Neuronal stem cell (in vitro differentiated cells): Measurements from ENCODE around the gene ZNF284.

Source experiments
- DNase-seq: peaks from one replicate; pipeline ENCODE4 v3.0.0-alpha.2; 2013; ENCODE audit warnings: low spot score
- H2AFZ ChIP-seq: one replicate; pipeline ENCODE4 v1.6.1; 2013; ENCODE audit warnings: mild to moderate bottlenecking, low read length, inconsistent platforms
- H2AK5ac ChIP-seq: 2 replicates; pipeline ENCODE4 v1.6.1; 2013; ENCODE audit warnings: low read depth, mild to moderate bottlenecking, inconsistent platforms, low read length, moderate library complexity, mixed read lengths
- H2BK120ac ChIP-seq: 2 replicates; pipeline ENCODE4 v1.6.1; 2013; ENCODE audit warnings: low read depth, mild to moderate bottlenecking, inconsistent platforms, low read length, moderate library complexity, mixed read lengths
- H2BK12ac ChIP-seq: one replicate; pipeline ENCODE4 v1.6.1; 2013; ENCODE audit warnings: low read length, inconsistent platforms
- H2BK15ac ChIP-seq: 2 replicates; pipeline ENCODE4 v1.6.1; 2013; ENCODE audit warnings: mild to moderate bottlenecking, low read length, inconsistent platforms, mixed read lengths
- H2BK5ac ChIP-seq: one replicate; pipeline ENCODE4 v1.6.1; 2013; ENCODE audit warnings: inconsistent platforms, mild to moderate bottlenecking, low read length, moderate library complexity
- H3K14ac ChIP-seq: one replicate; pipeline ENCODE4 v1.6.1; 2013; ENCODE audit warnings: low read length, inconsistent platforms
- H3K18ac ChIP-seq: 2 replicates; pipeline ENCODE4 v1.6.1; 2013; ENCODE audit warnings: low read length, inconsistent platforms
- H3K23ac ChIP-seq: 2 replicates; pipeline ENCODE4 v1.6.1; 2013; ENCODE audit warnings: low read depth, mild to moderate bottlenecking, mixed read lengths, low read length, inconsistent platforms; ENCODE audit not compliant: poor library complexity
- H3K27ac ChIP-seq: replicated peaks from 3 replicates; pipeline ENCODE4 v1.5.1; 2013; ENCODE audit warnings: low read length, inconsistent platforms
- H3K27me3 ChIP-seq, 3 experiments: 2 replicates each; pipeline ENCODE4 v1.6.1; 2013; ENCODE audit warnings: low read length in 3 of 3, mild to moderate bottlenecking in 2 of 3, inconsistent platforms in 1 of 3, low read depth in 1 of 3, mixed read lengths in 1 of 3, moderate library complexity in 1 of 3; ENCODE audit not compliant: control insufficient read depth in 3 of 3, insufficient read depth in 3 of 3
- H3K36me3 ChIP-seq, 2 donors: replicated peaks in 1 of 2; 2 replicates each; pipeline ENCODE4 v1.6.1; 2013; ENCODE audit warnings: low read length in 2 of 2; ENCODE audit not compliant: control insufficient read depth in 2 of 2, insufficient read depth in 2 of 2
- H3K4ac ChIP-seq: 2 replicates; pipeline ENCODE4 v1.6.1; 2013; ENCODE audit warnings: inconsistent platforms, mild to moderate bottlenecking, low read length, moderate library complexity
- H3K4me1 ChIP-seq, 2 donors: 1 replicate in 1 of 2; 2 replicates in 1 of 2; pipeline ENCODE4 v1.6.1; 2013; ENCODE audit warnings: low read length in 2 of 2, low read depth in 1 of 2; ENCODE audit not compliant: control insufficient read depth in 2 of 2, insufficient read depth in 1 of 2
- H3K4me2 ChIP-seq: one replicate; pipeline ENCODE4 v1.6.1; 2013; ENCODE audit warnings: mild to moderate bottlenecking, low read length, inconsistent platforms; ENCODE audit not compliant: insufficient read depth, poor library complexity, severe bottlenecking
- H3K4me3 ChIP-seq, 2 donors: 2 replicates each; pipeline ENCODE4 v1.5.1; 2013; ENCODE audit warnings: low read length in 2 of 2, mild to moderate bottlenecking in 2 of 2, inconsistent platforms in 1 of 2, moderate library complexity in 1 of 2
- H3K79me1 ChIP-seq: one replicate; pipeline ENCODE4 v1.6.1; 2013; ENCODE audit warnings: low read depth, mild to moderate bottlenecking, inconsistent platforms, low read length, moderate library complexity
- H3K9ac ChIP-seq: one replicate; pipeline ENCODE4 v1.6.1; 2013; ENCODE audit warnings: mild to moderate bottlenecking, low read depth, low read length, inconsistent platforms; ENCODE audit not compliant: poor library complexity
- H3K9me3 ChIP-seq, 2 donors: replicated peaks in 1 of 2; 2 replicates each; pipeline versions ENCODE3 to v1.6.1; 2013; ENCODE audit warnings: low read length in 2 of 2, mild to moderate bottlenecking in 2 of 2, inconsistent platforms in 1 of 2, low read depth in 1 of 2, mixed read lengths in 1 of 2, moderate library complexity in 1 of 2; ENCODE audit not compliant: control insufficient read depth in 2 of 2, insufficient read depth in 1 of 2
- H4K8ac ChIP-seq: one replicate; pipeline ENCODE4 v1.6.1; 2013; ENCODE audit warnings: low read depth, mild to moderate bottlenecking, inconsistent platforms, low read length, moderate library complexity
- H4K91ac ChIP-seq: one replicate; pipeline ENCODE4 v1.6.1; 2013; ENCODE audit warnings: low read length, low read depth, mild to moderate bottlenecking, inconsistent platforms; ENCODE audit not compliant: poor library complexity
- WGBS, 2 donors: extraction: QIAGEN DNeasy Blood & Tissue Kit; methylation state at CpG; one replicate each; pipeline ENCODE4 v1.1.7; 2013; ENCODE audit warnings: missing lambda C conversion rate in 2 of 2, mixed read lengths in 1 of 2; ENCODE audit not compliant: insufficient read length in 2 of 2, insufficient replicate concordance in 1 of 2; ENCODE audit errors: extremely low coverage in 2 of 2; 5-methylcytosine and 5-hydroxymethylcytosine counted together

The ZNF284 gene

DNA sequence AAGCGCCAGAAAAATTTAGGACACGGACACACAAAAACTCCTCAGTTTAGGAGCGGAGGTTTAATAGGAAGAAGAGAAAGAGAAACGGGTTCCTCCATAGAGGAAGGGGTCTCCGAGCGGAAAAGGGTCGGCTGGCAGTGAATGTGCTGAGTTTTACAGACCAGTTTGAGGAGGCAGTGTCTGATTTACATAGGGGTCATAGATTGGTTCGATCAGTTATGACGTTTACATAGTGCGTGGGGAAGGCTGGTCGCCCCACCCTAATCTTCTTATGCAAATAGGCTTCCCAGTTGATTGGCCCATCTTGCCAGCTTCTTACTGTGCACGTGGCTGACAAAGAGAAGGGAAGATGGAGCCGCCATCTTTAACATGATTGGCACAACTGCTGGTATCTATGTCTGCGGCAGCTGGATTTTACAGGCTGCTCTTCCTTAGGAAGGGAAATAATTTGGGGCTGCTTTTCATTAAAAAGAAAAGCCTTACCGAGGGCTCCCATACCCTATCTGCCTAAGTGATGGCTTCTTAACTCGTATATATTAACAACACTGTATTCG is 40.0 kb downstream of the ZNF284 start:
- H3K4ac ChIP-seq = no peak overlapping the region
- no peak overlapping the region for H3K9ac ChIP-seq
- no peak overlapping the region for H2AK5ac ChIP-seq
- no peak overlapping the region for H3K14ac ChIP-seq
- no peak overlapping the region for H3K23ac ChIP-seq
- H3K4me2 ChIP-seq = peak overlapping the region; percentile 50
- H3K9me3 ChIP-seq = peaks cover 22 to 38% of the 10 kb centered on the region in 2 donors
- H4K8ac ChIP-seq = no peak overlapping the region
- peak overlapping the region; percentile 68 for H2AFZ ChIP-seq
- peak overlapping the region; percentile 55 to 58 for H3K4me3 ChIP-seq
- no peak overlapping the region for H2BK120ac ChIP-seq
- H3K79me1 ChIP-seq = no peaks in the 10 kb centered on the region
- H2BK15ac ChIP-seq = no peak overlapping the region
- no peak overlapping the region for H2BK5ac ChIP-seq
- peaks cover 16 to 44% of the 10 kb centered on the region in 2 donors for H3K36me3 ChIP-seq
- DNase-seq = peak; percentile 57
- no CpG with 5 or more reads among the region's 17 CpGs for WGBS, 2 donors
- H2BK12ac ChIP-seq = no peak overlapping the region
- no peak overlapping the region for H3K18ac ChIP-seq
- H3K27ac ChIP-seq = peak overlapping the region; percentile 37
- H3K27me3 ChIP-seq = no peaks in the 10 kb centered on the region
- H3K4me1 ChIP-seq = no peaks in the 10 kb centered on the region
- H4K91ac ChIP-seq = no peak overlapping the region

DNA sequence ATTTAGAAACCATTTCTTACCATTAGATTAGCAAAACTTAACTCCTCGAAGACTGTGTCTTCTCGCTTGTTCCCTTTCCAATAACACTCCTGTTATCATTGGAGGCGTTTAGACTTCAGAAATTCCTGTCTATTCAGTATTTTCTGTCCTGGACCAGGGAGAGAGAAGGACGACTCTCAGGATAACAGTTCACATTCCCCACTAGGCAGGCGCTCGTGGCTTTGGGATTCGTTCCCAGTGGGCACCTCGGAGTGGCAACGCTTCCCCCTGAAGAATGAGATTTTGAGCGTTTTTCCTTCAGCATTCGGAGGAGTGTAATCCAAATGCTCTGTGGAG is 40.8 kb downstream of the ZNF284 start:
- WGBS, 2 donors = no CpG with 5 or more reads among the region's 11 CpGs
- H3K27ac ChIP-seq = peak overlapping the region; percentile 53
- DNase-seq = no peak

DNA sequence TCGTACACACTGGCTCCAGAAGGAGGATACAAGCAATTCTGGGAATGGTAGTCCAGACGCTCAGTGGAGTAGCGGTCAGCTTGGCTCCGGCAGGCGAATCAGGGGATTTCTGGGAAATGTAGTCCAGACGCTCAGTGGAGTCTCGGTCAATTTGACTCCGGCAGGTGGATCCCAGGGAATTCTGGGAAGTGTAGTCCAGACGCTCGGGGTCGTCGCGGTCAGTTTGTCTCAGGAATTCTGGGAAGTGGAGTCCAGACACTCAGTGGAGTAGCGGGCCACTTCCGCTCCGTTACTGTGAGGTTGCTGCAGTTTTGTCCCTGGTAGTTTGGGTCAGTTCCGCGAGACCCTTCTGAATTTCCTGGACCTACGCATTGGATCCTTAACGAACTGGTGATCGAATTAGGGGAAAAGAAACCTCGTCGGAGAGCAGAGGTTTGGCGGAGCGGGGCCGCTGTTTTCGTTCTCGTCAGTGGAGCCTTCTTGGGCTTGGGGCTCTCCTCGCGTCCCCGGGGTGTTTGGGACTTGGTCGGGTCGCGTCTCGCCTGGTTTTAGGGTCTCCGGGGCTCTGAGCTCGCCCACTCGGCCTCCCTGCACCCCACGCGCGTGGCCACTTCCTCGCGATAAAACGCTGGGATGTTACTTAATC is 41.3 kb downstream of the ZNF284 start, which contains the start of gene ZNF225:
Gene ZNF225, plus strand, starts transcription at position 262 of the 646 bp plus-strand sequence. CDS start 2,429 bp downstream, outside the sequence.
- Histone ChIP-seq H2AFZ (peak within 1 kb of the TSS; percentile 89), H3K9me3 (peaks cover 9 to 25% of the 10 kb centered on the region in 2 donors), H4K91ac (no peak within 1 kb of the TSS), H2BK5ac (no peak within 1 kb of the TSS), H3K23ac (peak within 1 kb of the TSS; percentile 52), H3K27ac (peak within 1 kb of the TSS; percentile 53), H3K14ac (no peak within 1 kb of the TSS), H3K9ac (peak within 1 kb of the TSS; percentile 82), H3K27me3 (no peaks in the 10 kb centered on the region), H2BK12ac (no peak within 1 kb of the TSS), H3K18ac (peak within 1 kb of the TSS; percentile 74), H2BK15ac (no peak within 1 kb of the TSS), H2AK5ac (no peak within 1 kb of the TSS), H3K4me1 (no peaks in the 10 kb centered on the region), H4K8ac (no peak within 1 kb of the TSS), H2BK120ac (no peak within 1 kb of the TSS), H3K4ac (no peak within 1 kb of the TSS), H3K79me1 (no peaks in the 10 kb centered on the region), H3K4me3 (peak within 1 kb of the TSS; percentile 58 to 97), H3K4me2 (peak within 1 kb of the TSS; percentile 71), H3K36me3 (peaks cover 4 to 41% of the 10 kb centered on the region in 2 donors)
- WGBS, 2 donors = no CpG with 5 or more reads among the region's 44 CpGs
- DNase-seq = peak; percentile 98

More for the DNA sequence above, 40.8 kb downstream of the ZNF284 start:
- Histone ChIP-seq H3K36me3 (peaks cover 8 to 42% of the 10 kb centered on the region in 2 donors), H3K9ac (no peak overlapping the region), H2BK120ac (no peak overlapping the region), H3K79me1 (no peaks in the 10 kb centered on the region), H3K4me3 (peak overlapping the region; percentile 58 to 97), H2BK5ac (no peak overlapping the region), H2AK5ac (no peak overlapping the region), H3K14ac (no peak overlapping the region), H2AFZ (peak overlapping the region; percentile 80), H3K23ac (peak overlapping the region; percentile 52), H3K4ac (no peak overlapping the region), H4K8ac (no peak overlapping the region), H3K18ac (no peak overlapping the region), H2BK12ac (no peak overlapping the region), H2BK15ac (no peak overlapping the region), H3K27me3 (no peaks in the 10 kb centered on the region), H3K9me3 (peaks cover 14 to 30% of the 10 kb centered on the region in 2 donors), H4K91ac (no peak overlapping the region), H3K4me1 (no peaks in the 10 kb centered on the region), H3K4me2 (peak overlapping the region; percentile 28)

DNA sequence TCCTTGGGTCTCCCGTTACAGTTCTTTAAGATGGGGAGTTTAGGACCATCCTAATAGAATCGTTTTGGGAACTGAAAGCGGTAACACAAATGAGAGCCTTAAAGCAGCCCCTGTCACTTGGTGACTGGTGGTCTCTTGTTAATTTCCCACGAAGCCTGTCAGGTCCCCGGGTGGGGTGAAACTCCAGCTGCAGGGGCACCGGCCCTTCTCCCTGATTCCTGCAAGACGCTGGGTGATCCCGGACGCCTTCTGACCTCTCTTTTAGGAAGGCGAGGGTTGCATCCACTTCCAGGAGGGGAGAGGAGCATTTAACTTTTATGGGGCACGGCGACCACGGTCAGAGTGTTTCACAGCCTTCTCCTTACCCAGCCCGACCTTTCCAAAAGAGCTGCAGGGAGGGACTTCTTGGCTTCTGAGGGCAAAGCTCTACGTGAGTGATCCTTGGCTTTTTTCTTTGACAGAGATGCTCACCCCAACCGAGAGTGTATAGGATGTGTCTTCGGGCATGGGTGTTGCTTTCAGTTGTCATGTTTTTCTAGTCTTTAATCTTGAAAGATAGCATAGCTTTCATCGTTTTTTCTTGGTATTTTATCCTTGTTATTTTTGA is 41.9 kb downstream of the ZNF284 start:
- Histone ChIP-seq H3K4me1 (no peaks in the 10 kb centered on the region), H3K36me3 (peaks cover 8 to 39% of the 10 kb centered on the region in 2 donors), H3K18ac (no peak overlapping the region), H3K23ac (peak overlapping the region; percentile 52), H4K91ac (no peak overlapping the region), H3K9me3 (peaks cover 7 to 19% of the 10 kb centered on the region in 2 donors), H2BK5ac (no peak overlapping the region), H3K4ac (no peak overlapping the region), H2AFZ (peak overlapping the region; percentile 89), H4K8ac (no peak overlapping the region), H3K14ac (no peak overlapping the region), H3K4me3 (peak overlapping the region; percentile 58 to 84), H3K4me2 (peak overlapping the region; percentile 71), H2BK12ac (no peak overlapping the region), H2BK120ac (no peak overlapping the region), H3K27me3 (no peaks in the 10 kb centered on the region), H2BK15ac (no peak overlapping the region), H3K27ac (no peak overlapping the region), H2AK5ac (no peak overlapping the region), H3K9ac (no peak overlapping the region), H3K79me1 (no peaks in the 10 kb centered on the region)
- peak; percentile 3 for DNase-seq
- whole genome bisulfite sequencing, 2 donors = no CpG with 5 or more reads among the region's 18 CpGs
